Fibroblast of skin of back (primary cell): ENCODE data around the gene LIN37.

Experiments
- DNase-seq: peaks from one replicate; pipeline ENCODE4 v3.0.0-alpha.2; 2013

Gene LIN37

GRCh38 chr19:35775298-35776101, 27.1 kb downstream of the LIN37 start, which contains the start of gene ARHGAP33:
ARHGAP33 (plus strand) TSS chr19:35775564; CDS start chr19:35775659, 95 bp downstream.
- DNase-seq = peak; percentile 97

- DNase-seq = no peak
Measured at GRCh38 chr19:35776102-35776788, 27.9 kb downstream of the LIN37 start.

GRCh38 chr19:35777086-35777841, 28.9 kb downstream of the LIN37 start:
- no peak for DNase-seq

- no peak for DNase-seq
Measured at GRCh38 chr19:35777961-35778360, 29.6 kb downstream of the LIN37 start.

GRCh38 chr19:35779033-35779432, 30.7 kb downstream of the LIN37 start:
- DNase-seq = no peak

GRCh38 chr19:35780058-35780457, 31.7 kb downstream of the LIN37 start:
- no peak for DNase-seq

- no peak for DNase-seq
Measured at GRCh38 chr19:35780717-35781116, 32.3 kb downstream of the LIN37 start.

GRCh38 chr19:35781650-35782049, 33.3 kb downstream of the LIN37 start:
- DNase-seq = no peak

- no peak for DNase-seq
Measured at GRCh38 chr19:35782589-35782988, 34.2 kb downstream of the LIN37 start.

- no peak for DNase-seq
Measured at GRCh38 chr19:35783469-35784434, 35.4 kb downstream of the LIN37 start.

- DNase-seq = no peak
Measured at GRCh38 chr19:35784503-35785338, 36.3 kb downstream of the LIN37 start.

- no peak for DNase-seq
Measured at GRCh38 chr19:35785339-35785627, 36.9 kb downstream of the LIN37 start.

GRCh38 chr19:35786299-35787160, 38.2 kb downstream of the LIN37 start:
- DNase-seq = no peak

GRCh38 chr19:35787227-35787799, 38.9 kb downstream of the LIN37 start:
- no peak for DNase-seq

GRCh38 chr19:35788205-35788960, 40.0 kb downstream of the LIN37 start:
- no peak for DNase-seq

GRCh38 chr19:35789195-35789977, 41.0 kb downstream of the LIN37 start:
- DNase-seq = no peak

- DNase-seq = no peak
Measured at GRCh38 chr19:35789978-35790944, 41.9 kb downstream of the LIN37 start.
